Measurements from ENCODE around the gene KCMF1.

DNA sequence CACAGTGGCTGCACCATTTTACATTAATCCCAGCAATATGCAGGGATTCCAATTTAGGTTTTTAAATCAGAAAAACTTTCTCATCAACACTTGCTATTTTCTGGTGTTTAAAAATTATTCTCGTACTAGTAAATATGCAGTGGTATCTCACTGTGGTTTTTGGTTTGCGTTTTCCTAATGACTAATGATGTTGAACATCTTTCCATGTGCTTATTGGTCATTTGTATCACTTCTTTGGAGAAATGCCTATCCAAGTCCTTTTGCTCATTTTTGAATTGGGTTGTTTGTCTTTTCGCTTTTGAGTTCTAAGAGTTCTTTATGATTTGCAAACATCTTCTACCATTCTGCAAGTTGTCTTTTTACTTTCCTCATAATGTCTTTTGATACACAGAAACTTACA is 100.1 kb downstream of the KCMF1 start:
- TF ChIP-seq, protein P1, sequence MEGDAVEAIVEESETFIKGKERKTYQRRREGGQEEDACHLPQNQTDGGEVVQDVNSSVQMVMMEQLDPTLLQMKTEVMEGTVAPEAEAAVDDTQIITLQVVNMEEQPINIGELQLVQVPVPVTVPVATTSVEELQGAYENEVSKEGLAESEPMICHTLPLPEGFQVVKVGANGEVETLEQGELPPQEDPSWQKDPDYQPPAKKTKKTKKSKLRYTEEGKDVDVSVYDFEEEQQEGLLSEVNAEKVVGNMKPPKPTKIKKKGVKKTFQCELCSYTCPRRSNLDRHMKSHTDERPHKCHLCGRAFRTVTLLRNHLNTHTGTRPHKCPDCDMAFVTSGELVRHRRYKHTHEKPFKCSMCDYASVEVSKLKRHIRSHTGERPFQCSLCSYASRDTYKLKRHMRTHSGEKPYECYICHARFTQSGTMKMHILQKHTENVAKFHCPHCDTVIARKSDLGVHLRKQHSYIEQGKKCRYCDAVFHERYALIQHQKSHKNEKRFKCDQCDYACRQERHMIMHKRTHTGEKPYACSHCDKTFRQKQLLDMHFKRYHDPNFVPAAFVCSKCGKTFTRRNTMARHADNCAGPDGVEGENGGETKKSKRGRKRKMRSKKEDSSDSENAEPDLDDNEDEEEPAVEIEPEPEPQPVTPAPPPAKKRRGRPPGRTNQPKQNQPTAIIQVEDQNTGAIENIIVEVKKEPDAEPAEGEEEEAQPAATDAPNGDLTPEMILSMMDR (IDR thresholded peaks at IDR 0.05) = no peak
- TF ChIP-seq POLR2A (IDR thresholded peaks at IDR 0.05) = no peak
